ENCODE results near the gene MPST.
A peak's percentile ranks its signal among the peaks of the same experiment; 100 is the strongest.

MPST gene

GRCh38 chr22:37057226-37057625 lies 37.7 kb downstream of the MPST start:
- POLR2A ChIA-PET: no interaction called here
- TF ChIP-seq REPIN1 (tag by site-specific recombination; IDR thresholded peaks at IDR 0.05; ENCODE audit: low read depth): no peak
- no peak for TF ChIP-seq ZBTB26 (tag by site-specific recombination; optimal IDR thresholded peaks at IDR 0.05)
- TF ChIP-seq ZFHX2 (tag by site-specific recombination; conservative IDR thresholded peaks at IDR 0.05): peak; percentile 19; the same call in 1 of the 2 replicates
- no peak for TF ChIP-seq ZNF513 (tag by site-specific recombination; IDR thresholded peaks at IDR 0.05)
- TF ChIP-seq EGR2 (tag by site-specific recombination; IDR thresholded peaks at IDR 0.05; ENCODE audit: low read depth): 0 out of 2 replicates have a peak, but pooled peaks have one; percentile 20
- TF ChIP-seq KLF1 (tag by site-specific recombination; IDR thresholded peaks at IDR 0.05): no peak
- TF ChIP-seq ZSCAN16 (tag by site-specific recombination; IDR thresholded peaks at IDR 0.05): no peak
- Histone ChIP-seq H3K36me3 (ENCODE audit: control insufficient read depth in 2 of 2, insufficient read depth in 1 of 2, low read length in 2 of 2) (peaks cover 0 to 89% of the 10 kb centered on the region in 2 experiments; a peak in 2 of 3 replicates), H3K27ac (ENCODE audit: extremely low read depth, low read depth, low read length) (no peak overlapping the region), H3K4me3 (ENCODE audit: low read depth, low read length) (no peak overlapping the region), H3K9me3 (ENCODE audit: control insufficient read depth, insufficient read depth, low read depth, low read length) (no peaks in the 10 kb centered on the region), H3K4me1 (ENCODE audit: control insufficient read depth, insufficient read depth, low read length) (peaks cover 4% of the 10 kb centered on the region; the same call in 1 of the 2 replicates)
- CTCF ChIA-PET: no interaction called here

GRCh38 chr22:37057796-37058510 lies 38.4 kb downstream of the MPST start:
- CTCF ChIA-PET: no interaction called here
- POLR2A ChIA-PET: no interaction called here
- H3K36me3 ChIP-seq (ENCODE audit: control insufficient read depth in 2 of 2, insufficient read depth in 1 of 2, low read length in 2 of 2): peaks cover 0 to 87% of the 10 kb centered on the region in 2 experiments; a peak in 2 of 3 replicates

GRCh38 chr22:37058917-37059701 lies 39.6 kb downstream of the MPST start:
- ChIA-PET POLR2A (no interaction called here), CTCF (interaction anchor here (0.8 kb wide), 1 partner anchor 108 kb away, joined by 3 read pairs; no protein-coding TSS in a partner anchor)
- Histone ChIP-seq H3K9me3 (ENCODE audit: control insufficient read depth, insufficient read depth, low read depth, low read length) (no peaks in the 10 kb centered on the region), H3K36me3 (ENCODE audit: control insufficient read depth in 2 of 2, insufficient read depth in 1 of 2, low read length in 2 of 2) (peaks cover 0 to 76% of the 10 kb centered on the region in 2 experiments; a peak in 2 of 3 replicates), H3K4me1 (ENCODE audit: control insufficient read depth, insufficient read depth, low read length) (no peaks in the 10 kb centered on the region), H3K27ac (ENCODE audit: extremely low read depth, low read depth, low read length) (no peak overlapping the region), H3K4me3 (ENCODE audit: low read depth, low read length) (no peak overlapping the region)
- TF ChIP-seq EGR2 (tag by site-specific recombination; IDR thresholded peaks at IDR 0.05; ENCODE audit: low read depth) (peak; percentile 37; the same call in 1 of the 2 replicates), GLI4 (tag by site-specific recombination; IDR thresholded peaks at IDR 0.05) (no peak)

More at GRCh38 chr22:37057796-37058510, 38.4 kb downstream of the MPST start:
- H3K4me1 ChIP-seq (ENCODE audit: control insufficient read depth, insufficient read depth, low read length): no peaks in the 10 kb centered on the region
- H3K27ac ChIP-seq (ENCODE audit: extremely low read depth, low read depth, low read length): no peak overlapping the region
- no peak overlapping the region for H3K4me3 ChIP-seq (ENCODE audit: low read depth, low read length)
- H3K9me3 ChIP-seq (ENCODE audit: control insufficient read depth, insufficient read depth, low read depth, low read length): no peaks in the 10 kb centered on the region
- TF ChIP-seq BCL6B (tag by site-specific recombination; IDR thresholded peaks at IDR 0.05) (no peak), ZIC2 (tag by site-specific recombination; IDR thresholded peaks at IDR 0.05) (peak; percentile 25; the same call in 1 of the 2 replicates), ZNF544 (tag by site-specific recombination; IDR thresholded peaks at IDR 0.05) (no peak), ZNF670 (tag by site-specific recombination; IDR thresholded peaks at IDR 0.05; ENCODE audit: low read depth) (no peak), MZF1 (tag by site-specific recombination; IDR thresholded peaks at IDR 0.05; ENCODE audit: borderline replicate concordance) (no peak)
